Heart left ventricle (tissue), 16 donors: Measurements from ENCODE around the gene PRELID3B. TPM values are rescaled to one million over a fixed set of nuclear protein-coding genes. Genes with fewer than 3 reads are reported as not detected.

ENCODE experiments used
- ATAC-seq, 4 donors: fragments of 200-7000 bp; cut with Tn5 transposase; one replicate each; pipeline ENCODE4 v1.9.1; 2020 to 2022; ENCODE audit warnings: moderate library complexity in 4 of 4, mild to moderate bottlenecking in 3 of 4, moderate number of reproducible peaks in 1 of 4
- DNase-seq, 5 donors: peaks; one replicate each; pipeline ENCODE4 v3.0.0-alpha.2; 2020
- H3K27ac ChIP-seq, 12 donors: fragments of 200-600 bp; sonication (generic) in 4 of 12; one replicate each; pipeline versions ENCODE4 v1.5.0 to v1.8.0; 2016 to 2022; ENCODE audit warnings: mild to moderate bottlenecking in 2 of 12
- H3K27me3 ChIP-seq, 9 donors: fragments of 200-600 bp; sonication (generic) in 2 of 9; one replicate each; pipeline versions ENCODE4 v1.5.1 to v1.8.0; 2016 to 2022; ENCODE audit warnings: mild to moderate bottlenecking in 3 of 9
- H3K36me3 ChIP-seq, 9 donors: fragments of 200-600 bp; sonication (generic) in 2 of 9; one replicate each; pipeline versions ENCODE4 v1.5.0 to v1.8.0; 2018 to 2022; ENCODE audit warnings: mild to moderate bottlenecking in 2 of 9
- H3K4me1 ChIP-seq, 12 donors: fragments of 200-600 bp; sonication (generic) in 4 of 12; one replicate each; pipeline versions ENCODE4 v1.5.0 to v1.8.0; 2016 to 2022; ENCODE audit warnings: mild to moderate bottlenecking in 3 of 12
- H3K4me3 ChIP-seq, 12 donors: fragments of 200-600 bp; sonication (generic) in 4 of 12; one replicate each; pipeline versions ENCODE4 v1.5.0 to v1.8.0; 2017 to 2022; ENCODE audit warnings: mild to moderate bottlenecking in 9 of 12, moderate library complexity in 4 of 12
- H3K9me3 ChIP-seq, 12 donors: fragments of 200-600 bp; sonication (generic) in 4 of 12; one replicate each; pipeline versions ENCODE4 v1.5.0 to v1.8.0; 2016 to 2022; ENCODE audit warnings: mild to moderate bottlenecking in 1 of 12
- CTCF ChIP-seq, 12 donors: fragments of 200-600 bp; sonication (generic) in 4 of 12; IDR thresholded peaks; one replicate each; pipeline versions ENCODE4 v1.5.0 to v1.8.0; 2018 to 2022; ENCODE audit warnings: antibody characterized with exemption in 12 of 12, mild to moderate bottlenecking in 5 of 12
- POLR2A ChIP-seq, 2 donors: fragments of 450-650 bp; IDR thresholded peaks; one replicate each; pipeline ENCODE4 v1.6.1; 2017; ENCODE audit warnings: antibody characterized with exemption in 2 of 2, mild to moderate bottlenecking in 2 of 2, moderate library complexity in 2 of 2
- WGBS, 4 donors: extraction: QIAGEN DNeasy Blood & Tissue Kit in 2 of 4; methylation state at CpG; one replicate each; pipeline versions ENCODE4 v1.1.5 to v1.1.7; 2013 to 2018; 5-methylcytosine and 5-hydroxymethylcytosine counted together
- intact Hi-C, 10 donors: fragments of 100-400 bp; cut with DNase I; formaldehyde crosslinking; loops; one replicate each; pipeline versions ENCODE4 v1.11.1 to v1.14.2; 2022
- polyA plus RNA-seq, 2 donors: library from polyadenylated mRNA; stranded (reverse); fragments of 200-250 nt; gene quantifications; one replicate each; pipeline ENCODE4 v1.2.3, GENCODE V29; 2013
- total RNA-seq, 9 donors: library from RNA; depleted of rRNA in 2 of 9; stranded (reverse); fragments of >200 nt in 2 of 9; fragmentation: NEBNext Ultra II Directional in 3 of 9; extraction: Animal tissue kit (Norgen Biotek cat#: 25700) in 3 of 9; gene quantifications; one replicate each; pipeline versions ENCODE4 v1.1.0 to v1.2.4, GENCODE V29; 2016 to 2023
- donor health status: ischemic (EF 13 %, LVEDD 7.1; RV severe dilation, severe dysfunction).
- donor health status: healthy with polysubstance abuse.
- donor health status: DM: no; HTN: yes; CAD: no.
- donor health status: DM: no; HTN: no; CAD: no.
- donor health status: ischemic (EF 25% LVEDD 6.9; RV normal size, moderate dysfunction).
- donor health status: ischemic (EF 25% LVEDD 5.7; RV mildly dilated, moderate dysfunction).
- donor health status: healthy.
- donor health status: DM: yes; HTN: yes; CAD: no.
- donor health status: ischemic (EF 35%, LVEDD 5.7; RV mildly dilated, moderate dysfunction).
- donor health status: nonischemic (EF 11% LVEDD 7.7; RV severe dilation, severe dysfunction).
- donor health status: DM: yes; HTN: yes; CAD: no.
- donor health status: PGD.
- donor health status: ischemic (EF 29% LVEDD 5.4; RV normal size, mild dysfunction).
- donor health status: nonischemic (EF 23%, LVEDD 6.1; RV moderate dilation, normal function).

Gene PRELID3B
- total and polyA plus RNA-seq, 11 donors, result 14.1 to 51.0 (median 43.2) TPM

- DNase-seq, result peak in 2 of 5 donors; percentile 9 to 12
- Histone ChIP-seq H3K27ac (no peak overlapping the region), H3K4me1 (peaks cover 0 to 25% (median 12%) of the 10 kb centered on the region in 12 donors), H3K36me3 (peaks cover 7 to 87% (median 83%) of the 10 kb centered on the region in 9 donors), H3K4me3 (no peak overlapping the region), H3K27me3 (no peaks in the 10 kb centered on the region), H3K9me3 (no peaks in the 10 kb centered on the region)
- TF ChIP-seq CTCF (IDR thresholded peaks at IDR 0.05) (no peak), POLR2A (IDR thresholded peaks at IDR 0.05) (no peak)
- WGBS, 4 donors, result 89 to 97% (median 94%) methylated on average over 10 of the region's 10 CpGs
- intact Hi-C loops, result loop anchor here in 1 of 10 donors (5.0 to 10.0 kb wide), 2 partner anchors 46 to 102 kb away; partner anchors contain the start of gene ATP5F1E
- ATAC-seq, result no peak
Observed at GRCh38 chr20:58989196-58989595, 53.4 kb downstream of the PRELID3B start.

GRCh38 chr20:58988565-58988882 lies 54.1 kb downstream of the PRELID3B start:
- Histone ChIP-seq H3K36me3 (peaks cover 7 to 80% (median 76%) of the 10 kb centered on the region in 9 donors), H3K27me3 (no peaks in the 10 kb centered on the region), H3K4me1 (peaks cover 0 to 31% (median 19%) of the 10 kb centered on the region in 12 donors), H3K4me3 (no peak overlapping the region), H3K9me3 (no peaks in the 10 kb centered on the region), H3K27ac (no peak overlapping the region)
- intact Hi-C loops, result loop anchor here in 1 of 10 donors (5.0 to 10.0 kb wide), 2 partner anchors 46 to 101 kb away; partner anchors contain the start of gene ATP5F1E
- peak in 1 of 5 donors; percentile 2 for DNase-seq
- 75 to 87% (median 80%) methylated on average over 6 of the region's 6 CpGs for WGBS, 4 donors
- ATAC-seq, result no peak
- TF ChIP-seq POLR2A (IDR thresholded peaks at IDR 0.05) (no peak), CTCF (IDR thresholded peaks at IDR 0.05) (no peak)

GRCh38 chr20:58987790-58988564 lies 54.6 kb downstream of the PRELID3B start:
- intact Hi-C loops, result loop anchor here in 1 of 10 donors (5.0 to 10.0 kb wide), 2 partner anchors 47 to 101 kb away; partner anchors contain the start of gene ATP5F1E
- Histone ChIP-seq H3K9me3 (no peaks in the 10 kb centered on the region), H3K27me3 (no peaks in the 10 kb centered on the region), H3K27ac (no peak overlapping the region), H3K36me3 (peaks cover 7 to 75% (median 70%) of the 10 kb centered on the region in 9 donors), H3K4me1 (peaks cover 0 to 37% (median 21%) of the 10 kb centered on the region in 12 donors), H3K4me3 (no peak overlapping the region)
- DNase-seq (peak in 2 of 5 donors; percentile 4 to 15), ATAC-seq (no peak)
- WGBS, 4 donors, result 75 to 85% (median 79%) methylated on average over 8 to 9 of the region's 9 CpGs
- TF ChIP-seq POLR2A (IDR thresholded peaks at IDR 0.05) (no peak), CTCF (IDR thresholded peaks at IDR 0.05) (no peak)

GRCh38 chr20:58986968-58987517 lies 55.5 kb downstream of the PRELID3B start:
- Histone ChIP-seq H3K27ac (no peak overlapping the region), H3K9me3 (no peaks in the 10 kb centered on the region), H3K4me3 (no peak overlapping the region), H3K27me3 (no peaks in the 10 kb centered on the region), H3K36me3 (peaks cover 7 to 65% (median 61%) of the 10 kb centered on the region in 9 donors), H3K4me1 (peaks cover 0 to 46% (median 29%) of the 10 kb centered on the region in 12 donors)
- DNase-seq, result peak in 2 of 5 donors; percentile 9 to 24
- intact Hi-C loops, result loop anchor here in 1 of 10 donors (5.0 to 10.0 kb wide), 2 partner anchors 48 to 100 kb away; partner anchors contain the start of gene ATP5F1E
- no peak for TF ChIP-seq POLR2A (IDR thresholded peaks at IDR 0.05)
- TF ChIP-seq CTCF (IDR thresholded peaks at IDR 0.05), result no peak
- ATAC-seq, result peak in 1 of 4 donors; percentile 25
- 63 to 70% (median 67%) methylated on average over 8 of the region's 8 CpGs for WGBS, 4 donors
